Limb (tissue), 2 donors: ENCODE data around the gene RPS19BP1.
A peak's percentile ranks its signal among the peaks of the same experiment; 100 is the strongest.

Source experiments
- DNase-seq, 2 donors: peaks; one replicate each; pipeline ENCODE4 v3.0.0-alpha.2; 2016; ENCODE audit errors: extremely low spot score in 2 of 2

The RPS19BP1 gene

DNA sequence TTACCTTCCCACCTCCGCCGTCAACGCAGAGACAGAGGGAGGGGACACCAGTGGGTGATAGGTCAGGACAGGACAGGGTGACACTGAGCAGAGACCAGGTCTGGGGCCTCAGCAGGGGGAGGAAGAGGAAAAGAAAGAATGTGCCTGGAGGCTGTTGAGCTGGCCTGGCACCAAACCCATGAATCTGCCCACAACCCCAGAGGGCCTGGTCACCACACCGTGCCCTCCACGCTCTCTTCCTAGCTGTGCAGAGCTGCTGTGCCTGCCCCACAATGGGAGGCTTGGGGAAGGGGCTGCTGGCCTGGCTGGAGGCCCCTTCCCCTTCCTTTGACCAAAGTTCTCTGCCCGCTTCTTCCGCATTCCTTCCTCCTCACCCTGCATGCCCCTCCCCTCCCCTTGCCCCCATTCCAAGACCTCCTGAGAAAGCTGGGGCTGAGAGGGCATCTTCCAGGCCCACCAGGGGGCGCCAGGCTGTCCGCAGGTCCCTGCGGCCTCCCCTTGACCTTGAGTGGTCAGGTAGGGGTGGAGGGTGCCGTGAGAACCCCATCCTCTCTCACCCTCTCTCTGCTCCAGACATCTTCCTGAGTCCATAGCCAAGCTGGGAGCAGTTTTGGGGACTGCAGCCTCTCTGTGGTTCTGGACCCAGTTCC lies 27.0 kb upstream of the RPS19BP1 start:
- no peak for DNase-seq

- no peak for DNase-seq
These were observed 26.4 kb upstream of the RPS19BP1 start for GRCh38 chr22:39558950-39559349.

- no peak for DNase-seq
These were observed 25.7 kb upstream of the RPS19BP1 start for GRCh38 chr22:39558254-39558727.

DNA sequence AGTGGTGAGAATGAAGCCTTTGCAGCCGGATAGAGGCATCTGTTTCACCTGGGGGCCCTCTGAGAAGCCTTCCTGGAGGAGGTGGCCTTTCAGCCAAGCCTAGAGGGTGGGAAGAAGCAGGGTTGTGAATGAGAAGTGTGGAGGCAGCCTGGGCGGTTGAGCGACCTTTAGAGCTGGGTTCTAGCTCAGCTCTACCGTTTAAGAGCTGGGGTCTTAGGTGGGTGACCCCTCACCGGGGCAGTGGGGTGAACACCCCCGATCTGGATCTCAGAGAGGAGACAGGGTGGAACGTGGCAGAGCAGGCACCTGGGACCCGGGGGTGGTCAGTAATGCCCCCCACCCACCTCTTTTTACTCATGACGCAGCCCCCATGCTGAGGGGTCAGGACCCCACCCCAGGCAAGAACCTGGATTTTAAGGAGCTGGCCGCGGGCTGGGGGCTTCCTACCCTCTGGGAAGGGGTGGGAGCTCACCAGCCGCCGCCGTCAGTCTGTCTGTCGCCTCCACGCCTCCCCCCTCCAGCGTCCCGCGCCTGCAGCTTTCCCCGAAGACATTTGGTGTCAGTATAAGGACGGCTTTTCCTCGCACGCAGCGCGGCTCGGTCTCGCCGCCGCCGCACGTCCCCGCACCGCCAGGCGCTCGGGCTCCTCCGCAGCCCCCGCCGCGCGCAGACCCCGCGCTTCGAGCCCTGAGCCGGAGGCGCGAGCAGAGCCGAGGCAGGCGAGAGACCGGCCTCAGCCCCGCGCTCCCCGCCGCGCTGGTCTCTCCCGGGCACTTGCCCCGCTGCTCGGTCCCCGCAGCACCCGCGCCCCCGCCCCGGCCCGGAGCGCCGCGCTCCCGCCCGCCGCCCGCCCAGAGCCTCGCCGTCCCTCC lies 24.7 kb upstream of the RPS19BP1 start:
- peak in 1 of 2 donors; percentile 67 for DNase-seq

DNA sequence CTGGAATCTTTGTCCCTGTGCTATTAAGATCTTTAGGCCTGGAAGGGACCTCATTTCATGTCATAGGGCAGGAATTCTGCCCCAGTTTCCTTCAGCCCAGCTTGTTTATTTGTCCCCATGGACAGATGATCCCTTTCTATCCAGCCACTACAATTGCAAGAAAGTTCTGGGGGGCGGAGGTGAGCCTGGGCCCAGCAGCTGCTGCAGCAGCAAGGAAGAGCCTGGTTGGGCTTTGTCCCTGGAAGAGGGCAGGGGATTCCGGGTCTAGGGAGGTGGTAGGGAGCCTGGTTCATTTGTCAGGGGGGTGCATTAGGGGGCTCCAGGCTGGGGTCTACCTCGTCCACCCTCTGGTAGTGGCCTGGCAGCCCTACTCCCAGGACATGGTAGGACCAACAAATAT lies 21.6 kb upstream of the RPS19BP1 start:
- DNase-seq = no peak

- DNase-seq = no peak
These were observed 20.9 kb upstream of the RPS19BP1 start for GRCh38 chr22:39553429-39553828.

DNA sequence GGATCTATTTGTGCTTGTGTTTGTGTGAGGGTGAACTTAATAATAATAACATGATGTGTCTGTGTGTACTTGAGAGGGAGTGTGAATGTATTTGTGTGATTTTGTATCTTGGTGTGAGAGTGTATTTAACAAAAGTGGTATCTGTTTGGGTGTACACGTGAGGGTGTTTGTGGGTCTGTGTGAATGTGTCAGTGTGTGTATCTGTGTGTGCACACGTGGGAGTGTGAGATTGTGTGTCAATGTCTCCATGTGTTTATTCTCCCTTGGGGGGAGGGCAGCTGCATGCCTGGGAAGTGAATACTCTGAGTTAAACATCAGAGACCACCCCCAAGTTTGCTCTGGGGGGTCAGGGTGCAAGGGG lies 15.0 kb upstream of the RPS19BP1 start:
- DNase-seq = no peak

GRCh38 chr22:39546889-39547586 lies 14.5 kb upstream of the RPS19BP1 start:
- DNase-seq = no peak

- DNase-seq = peak in 1 of 2 donors; percentile 80
These were observed 13.1 kb upstream of the RPS19BP1 start for GRCh38 chr22:39545386-39546365.

GRCh38 chr22:39543095-39543494 lies 10.5 kb upstream of the RPS19BP1 start:
- DNase-seq = no peak

GRCh38 chr22:39537975-39538374 lies 5.4 kb upstream of the RPS19BP1 start:
- no peak for DNase-seq

GRCh38 chr22:39536711-39537110 lies 4.2 kb upstream of the RPS19BP1 start:
- no peak for DNase-seq

DNA sequence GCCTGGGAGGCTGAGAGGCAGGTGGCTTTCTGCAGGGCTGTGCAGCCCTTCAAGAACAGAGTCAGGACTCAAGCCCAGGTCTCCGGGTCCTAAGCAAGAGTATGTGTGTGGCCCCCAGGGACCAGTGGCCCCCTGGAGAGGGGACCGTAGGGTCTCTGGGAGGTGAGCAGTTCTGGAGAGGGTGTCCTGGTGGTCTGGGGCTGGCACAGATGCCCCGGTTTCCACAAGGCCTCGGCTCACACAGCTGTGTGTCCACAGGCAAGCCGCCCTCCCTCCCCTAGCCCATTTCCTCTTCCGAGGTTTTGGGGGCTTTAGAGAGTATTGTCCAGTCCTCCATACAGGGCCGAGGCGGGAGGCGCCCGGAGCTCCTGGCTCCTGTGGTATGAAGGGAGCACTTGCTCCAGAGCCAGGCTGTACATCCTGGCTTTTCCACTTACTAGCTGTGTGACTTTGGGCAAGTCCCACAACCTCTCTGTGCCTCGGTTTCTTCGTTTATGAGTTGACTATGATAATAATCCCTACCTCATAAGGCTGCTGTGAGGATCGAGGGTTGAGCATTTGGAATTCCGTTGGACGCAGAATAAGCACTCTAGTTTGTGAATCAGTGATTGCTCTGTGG lies 3.4 kb upstream of the RPS19BP1 start:
- no peak for DNase-seq

GRCh38 chr22:39535357-39535725 lies 2.8 kb upstream of the RPS19BP1 start:
- no peak for DNase-seq

GRCh38 chr22:39534591-39535356 lies 2.2 kb upstream of the RPS19BP1 start:
- DNase-seq = peak; percentile 79 to 93

DNA sequence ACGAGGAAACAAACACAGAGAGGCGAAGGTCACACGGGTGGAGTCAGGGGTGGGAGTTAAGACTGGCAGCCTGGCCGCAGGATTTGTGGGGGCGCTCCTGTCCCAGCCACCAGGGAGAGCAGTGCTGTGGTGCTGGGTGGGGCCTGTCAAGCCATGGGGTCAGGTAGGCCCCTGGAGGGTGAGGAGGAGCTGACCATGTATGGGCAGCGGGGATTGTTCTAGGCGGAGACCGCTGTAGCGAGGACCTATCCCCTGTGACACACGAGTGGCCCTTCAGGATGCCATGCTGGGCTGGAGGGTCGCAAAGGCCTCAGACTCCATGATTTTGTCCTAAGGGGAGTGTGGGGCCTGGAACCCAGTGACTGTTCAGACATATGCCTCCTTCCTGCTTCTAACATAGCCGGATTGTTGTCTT lies 1.6 kb upstream of the RPS19BP1 start:
- no peak for DNase-seq

DNA sequence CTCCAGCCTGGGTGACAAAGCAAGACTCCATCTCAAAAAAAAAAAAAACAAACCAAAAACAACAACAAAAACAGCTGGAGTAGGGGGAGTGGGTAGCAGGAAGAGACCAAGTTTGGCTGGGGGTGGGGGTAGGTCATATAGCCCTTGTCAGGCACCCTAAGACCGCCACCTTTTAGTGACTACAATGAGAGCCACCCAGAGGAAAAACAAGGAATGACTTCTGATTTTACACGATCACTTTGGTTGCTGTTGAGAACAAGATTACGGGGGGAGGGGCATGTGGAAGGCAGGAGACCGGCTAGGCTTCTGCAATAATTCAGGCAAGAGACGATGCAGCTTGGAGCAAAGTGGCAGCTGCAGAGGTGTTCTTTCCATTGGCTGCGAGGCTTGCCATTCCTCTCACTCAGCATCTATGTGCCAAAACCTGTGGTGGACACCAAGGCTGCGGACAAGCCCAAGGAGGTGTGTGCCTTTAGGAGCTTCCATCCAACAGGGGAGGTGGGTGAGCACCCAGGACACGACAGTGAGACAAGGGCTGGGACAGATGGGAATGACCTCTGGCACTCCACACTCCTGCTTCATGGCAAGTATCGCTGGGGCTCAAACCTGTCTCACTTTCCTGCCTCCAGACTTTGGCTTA lies 1.7 kb downstream of the RPS19BP1 start:
- DNase-seq = no peak

DNA sequence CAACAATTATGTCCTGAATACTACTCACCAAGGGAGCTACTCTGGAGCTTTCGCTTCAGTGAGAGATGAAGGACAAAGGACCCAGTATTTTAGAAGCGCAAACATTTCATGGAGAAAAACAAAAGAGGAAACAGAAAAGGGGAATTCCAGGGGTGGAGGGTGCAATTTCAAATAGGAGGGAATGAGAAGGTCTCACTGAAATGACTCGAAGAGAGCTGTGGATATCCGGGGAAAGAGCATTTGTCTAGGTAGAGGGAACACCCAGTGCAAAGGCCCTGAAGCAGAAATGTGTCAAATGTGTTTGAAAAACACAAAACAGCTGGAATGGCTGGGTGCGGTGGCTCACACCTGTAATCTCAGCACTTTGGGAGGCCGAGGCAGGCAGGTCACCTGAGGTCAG lies 2.4 kb downstream of the RPS19BP1 start:
- DNase-seq = no peak

GRCh38 chr22:39529487-39529851 lies 3.1 kb downstream of the RPS19BP1 start:
- no peak for DNase-seq
